ENCODE measurements around the gene EIF6. TPM values are rescaled to one million over a fixed set of nuclear protein-coding genes. Genes with fewer than 3 reads are reported as not detected.
"Not testable (repeated sequence)": the region's sequence is repeated elsewhere in the genome, so short reads cannot be mapped to it uniquely, and the experiment has no call there.

Gene EIF6
- total RNA-seq, 2 donors from 2014 or later, result 23.0 to 44.3 TPM

- TF ChIP-seq CTCF (IDR thresholded peaks at IDR 0.05), result no peak
These were observed 31.5 kb upstream of the EIF6 start for GRCh38 chr20:35316086-35316485.

GRCh38 chr20:35315632-35316020, 31.1 kb upstream of the EIF6 start:
- H3K27ac ChIP-seq, H3K9me3 ChIP-seq: not testable (repeated sequence)

More at GRCh38 chr20:35316086-35316485, 31.5 kb upstream of the EIF6 start:
- no peak overlapping the region for H3K4me3 ChIP-seq
- H3K27ac ChIP-seq, result no peak overlapping the region
- DNase-seq (ENCODE audit: low spot score), result no peak
- no peaks in the 10 kb centered on the region for H3K36me3 ChIP-seq
- peaks cover 0 to 11% of the 10 kb centered on the region in 2 donors for H3K4me1 ChIP-seq
- H3K9me3 ChIP-seq, result no peaks in the 10 kb centered on the region
- H3K27me3 ChIP-seq, result no peaks in the 10 kb centered on the region

GRCh38 chr20:35314816-35315631, 30.5 kb upstream of the EIF6 start:
- Histone ChIP-seq H3K4me1 (peaks cover 0 to 11% of the 10 kb centered on the region in 2 donors), H3K9me3 (no peaks in the 10 kb centered on the region)
- no peak for TF ChIP-seq CTCF (IDR thresholded peaks at IDR 0.05)

More at GRCh38 chr20:35315632-35316020, 31.1 kb upstream of the EIF6 start:
- H3K4me3 ChIP-seq; H3K27me3 ChIP-seq; DNase-seq (ENCODE audit: low spot score); H3K36me3 ChIP-seq: not testable (repeated sequence)
- H3K4me1 ChIP-seq, result peaks cover 0 to 11% of the 10 kb centered on the region in 2 donors

GRCh38 chr20:35312318-35312717, 27.7 kb upstream of the EIF6 start:
- Histone ChIP-seq H3K27me3 (no peaks in the 10 kb centered on the region), H3K27ac (no peak overlapping the region), H3K9me3 (no peaks in the 10 kb centered on the region), H3K36me3 (no peaks in the 10 kb centered on the region), H3K4me3 (no peak overlapping the region), H3K4me1 (peaks cover 0 to 15% of the 10 kb centered on the region in 2 donors)
- no peak for DNase-seq (ENCODE audit: low spot score)
- TF ChIP-seq CTCF (IDR thresholded peaks at IDR 0.05), result no peak

More at GRCh38 chr20:35314816-35315631, 30.5 kb upstream of the EIF6 start:
- Histone ChIP-seq H3K27ac (no peak overlapping the region), H3K27me3 (no peaks in the 10 kb centered on the region), H3K4me3 (no peak overlapping the region), H3K36me3 (no peaks in the 10 kb centered on the region)
- DNase-seq (ENCODE audit: low spot score), result no peak

GRCh38 chr20:35311822-35312221, 27.2 kb upstream of the EIF6 start:
- no peak overlapping the region for H3K4me3 ChIP-seq
- no peaks in the 10 kb centered on the region for H3K27me3 ChIP-seq
- no peak overlapping the region for H3K27ac ChIP-seq
- no peaks in the 10 kb centered on the region for H3K9me3 ChIP-seq
- H3K36me3 ChIP-seq, result no peaks in the 10 kb centered on the region
- H3K4me1 ChIP-seq, result peaks cover 0 to 20% of the 10 kb centered on the region in 2 donors
- no peak for DNase-seq (ENCODE audit: low spot score)
- TF ChIP-seq CTCF (IDR thresholded peaks at IDR 0.05), result no peak

- no peaks in the 10 kb centered on the region for H3K27me3 ChIP-seq
- no peak overlapping the region for H3K27ac ChIP-seq
These were observed 26.8 kb upstream of the EIF6 start for GRCh38 chr20:35311409-35311808.

More at GRCh38 chr20:35311409-35311808, 26.8 kb upstream of the EIF6 start:
- no peak overlapping the region for H3K4me3 ChIP-seq
- peaks cover 1% of the 10 kb centered on the region for H3K36me3 ChIP-seq
- DNase-seq (ENCODE audit: low spot score), result no peak
- H3K9me3 ChIP-seq, result no peaks in the 10 kb centered on the region
- H3K4me1 ChIP-seq, result peaks cover 0 to 24% of the 10 kb centered on the region in 2 donors
- no peak for TF ChIP-seq CTCF (IDR thresholded peaks at IDR 0.05)
